GM18858 (cell line): ENCODE results near the gene IKBKG.
"Not testable (repeated sequence)": the region's sequence is repeated elsewhere in the genome, so short reads cannot be mapped to it uniquely, and the experiment has no call there.

Experiments used
- ATAC-seq: cut with Tn5 transposase; IDR thresholded peaks from one replicate; pipeline ENCODE4 v1.9.1; 2021; ENCODE audit not compliant: unreplicated experiment

The IKBKG gene

DNA sequence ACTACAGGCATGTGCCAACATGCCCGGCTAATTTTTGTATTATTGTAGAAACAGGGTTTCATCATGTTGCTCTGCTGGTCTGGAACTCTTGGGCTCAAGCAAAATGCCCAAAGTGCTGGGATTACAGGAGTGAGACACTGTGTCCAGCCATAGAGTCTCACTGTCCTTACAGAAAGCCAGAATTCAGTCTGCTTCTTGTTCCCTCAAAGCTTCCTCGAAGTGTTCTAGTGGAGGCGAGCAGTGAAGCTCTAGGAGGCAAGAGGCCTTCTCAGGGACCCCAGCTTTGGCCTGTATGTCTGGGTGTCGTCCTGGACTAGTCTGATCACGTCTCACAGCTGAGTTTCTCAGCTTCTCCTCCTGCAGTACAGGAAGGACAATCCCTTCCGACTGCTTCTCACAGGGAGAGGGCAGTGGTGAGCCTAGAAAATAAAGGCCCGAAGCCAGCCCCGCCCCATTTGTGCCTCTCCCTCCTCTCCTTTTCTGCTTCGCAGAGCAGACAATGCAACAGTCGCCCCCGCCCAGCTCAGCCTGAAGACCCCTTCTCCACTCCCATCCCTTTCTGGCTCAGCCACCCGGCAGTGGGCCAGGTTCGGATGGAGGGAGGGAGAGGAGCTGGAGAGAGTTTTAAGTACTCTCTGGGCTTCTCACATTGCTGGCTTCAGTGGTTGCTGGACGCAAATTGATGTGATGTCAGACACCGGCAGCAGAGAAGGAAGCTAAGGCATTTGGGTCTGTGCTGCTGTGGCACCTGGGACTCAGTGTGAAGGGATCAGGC lies 20.3 kb upstream of the IKBKG start:
- ATAC-seq, result no peak

DNA sequence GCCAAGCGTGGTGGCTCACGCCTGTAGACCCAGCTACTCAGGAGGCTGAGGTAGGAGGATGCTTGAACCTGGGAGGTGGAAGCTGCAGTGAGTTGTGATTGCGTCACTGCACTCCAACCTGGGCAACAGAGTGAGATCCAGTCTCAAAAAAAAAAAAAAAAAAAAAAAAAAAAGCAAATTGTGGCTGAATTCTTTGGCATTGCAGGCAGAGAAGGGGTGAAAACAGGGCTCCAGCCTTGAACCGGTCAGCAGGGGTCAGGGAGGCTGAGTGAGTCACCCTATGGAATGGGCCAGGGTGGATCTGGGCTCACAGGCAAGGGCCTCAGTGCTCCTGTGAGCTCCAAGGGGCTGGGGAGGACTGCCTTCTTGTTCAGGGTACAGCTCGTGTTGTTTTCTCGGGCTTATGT lies 18.2 kb upstream of the IKBKG start:
- no peak for ATAC-seq

- ATAC-seq, result no peak
Measured at GRCh38 chrX:154530286-154530685, 17.1 kb upstream of the IKBKG start.

DNA sequence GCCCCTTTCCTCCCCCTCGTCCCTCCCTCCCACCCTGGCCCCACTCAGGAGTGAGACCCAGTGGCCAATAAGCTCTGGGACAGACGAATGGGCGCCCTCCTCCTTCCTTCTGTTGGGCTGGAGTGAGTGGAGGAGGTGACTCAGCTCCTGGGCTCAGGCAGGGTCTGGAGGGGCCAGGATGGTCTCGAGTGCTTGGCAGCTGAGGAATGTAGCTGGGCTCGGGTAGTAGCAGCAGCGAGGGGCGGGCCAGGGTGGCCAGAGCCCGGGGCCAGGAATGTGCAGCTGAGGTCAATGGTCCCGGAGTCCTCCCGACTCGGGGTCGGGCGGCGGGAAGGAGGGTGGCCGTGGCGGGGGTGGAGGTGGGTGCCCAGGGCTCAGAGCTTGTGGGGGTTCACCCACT lies 15.8 kb upstream of the IKBKG start:
- no peak for ATAC-seq

DNA sequence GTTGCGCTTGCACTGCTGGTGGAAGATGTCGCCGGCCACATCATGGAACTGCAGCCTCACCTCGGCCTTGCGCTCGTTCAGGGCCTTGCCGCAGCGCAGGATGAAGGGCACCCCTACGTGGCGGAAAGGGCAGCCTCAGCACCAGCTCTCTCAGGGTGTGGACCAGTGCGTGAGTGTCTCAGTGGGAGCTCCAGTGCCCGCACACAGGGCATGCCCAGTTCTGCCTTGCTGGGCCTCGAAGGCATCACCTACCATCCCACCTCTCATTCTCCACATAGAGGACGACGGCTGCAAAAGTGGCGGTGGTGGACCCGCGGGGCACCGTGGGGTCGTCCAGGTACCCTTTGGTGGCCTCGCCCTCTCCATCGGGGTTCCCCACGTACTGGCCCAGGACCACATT lies 14.7 kb upstream of the IKBKG start:
- ATAC-seq, result no peak

DNA sequence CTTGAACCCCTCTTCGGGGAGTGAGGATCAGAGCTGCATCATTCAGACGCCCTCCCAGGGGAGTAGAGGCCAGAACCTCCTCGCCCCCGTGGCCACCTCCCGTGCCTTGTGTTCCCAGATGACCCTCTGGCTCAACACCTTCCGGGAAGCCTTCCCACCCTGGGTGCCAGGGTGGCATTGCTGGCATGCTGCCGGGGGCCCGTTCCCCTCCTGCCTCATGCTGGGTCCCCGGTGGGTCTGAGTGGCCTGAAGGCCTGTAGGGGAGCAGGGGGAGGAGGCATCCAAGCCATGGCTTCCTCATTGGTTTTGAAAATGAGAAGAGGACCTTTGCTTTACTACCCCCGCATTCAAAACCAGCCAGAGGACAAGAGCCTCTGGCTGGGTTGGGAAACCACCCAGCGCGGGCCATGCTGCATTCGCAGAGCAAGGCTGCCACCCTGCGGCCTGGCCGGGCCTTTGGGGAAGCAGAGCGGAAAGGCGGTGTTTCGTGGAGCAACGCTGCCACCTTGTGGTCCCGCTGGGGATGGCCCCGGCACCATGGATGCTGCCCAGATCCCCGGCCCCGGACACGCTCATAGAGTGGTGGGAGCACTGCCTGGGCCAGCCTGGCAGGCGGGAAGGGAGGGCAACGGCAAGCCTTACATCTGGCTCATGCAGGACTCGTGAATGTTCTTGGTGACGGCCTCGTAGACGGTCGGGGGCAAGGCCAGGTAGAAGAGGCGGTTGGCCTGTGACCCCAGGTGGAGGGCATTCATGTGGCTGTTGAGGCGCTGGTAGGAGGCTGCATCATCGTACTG lies 12.7 kb upstream of the IKBKG start:
- peak; percentile 93 for ATAC-seq

DNA sequence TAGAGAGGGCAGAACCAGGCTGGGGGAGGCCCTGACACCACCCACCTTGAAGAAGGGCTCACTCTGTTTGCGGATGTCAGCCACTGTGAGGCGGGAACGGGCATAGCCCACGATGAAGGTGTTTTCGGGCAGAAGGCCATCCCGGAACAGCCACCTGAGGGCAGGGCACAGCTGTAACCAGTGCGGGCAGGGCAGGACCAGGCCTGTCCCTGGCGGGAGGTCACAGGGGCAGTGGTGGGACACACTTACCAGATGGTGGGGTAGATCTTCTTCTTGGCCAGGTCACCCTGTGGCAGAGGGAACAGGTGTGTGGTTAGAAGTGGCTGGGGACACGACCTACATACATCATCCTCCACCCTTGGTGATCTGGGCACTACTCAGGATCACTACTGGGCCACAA lies 11.5 kb upstream of the IKBKG start:
- ATAC-seq, result no peak

GRCh38 chrX:154539077-154539476 lies 8.3 kb upstream of the IKBKG start:
- no peak for ATAC-seq

DNA sequence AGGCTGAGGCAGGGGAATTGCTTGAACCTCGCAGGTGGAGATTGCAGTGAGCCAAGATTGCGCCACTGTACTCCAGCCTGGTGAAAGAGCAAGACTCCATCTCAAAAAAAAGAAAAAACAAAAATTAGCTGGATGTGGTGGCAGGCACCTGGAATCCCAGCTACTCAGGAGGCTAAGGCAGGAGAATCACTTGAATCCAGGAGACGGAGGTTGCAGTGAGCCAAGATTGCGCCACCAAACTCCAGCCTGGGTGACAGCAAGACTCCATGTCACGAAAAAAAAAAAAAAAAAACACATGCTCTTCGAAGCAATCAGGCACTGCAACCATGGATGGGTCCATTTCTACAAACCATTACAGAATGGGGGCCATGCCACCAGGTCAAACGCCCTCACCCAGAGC lies 7.1 kb upstream of the IKBKG start:
- not testable (repeated sequence) for ATAC-seq

DNA sequence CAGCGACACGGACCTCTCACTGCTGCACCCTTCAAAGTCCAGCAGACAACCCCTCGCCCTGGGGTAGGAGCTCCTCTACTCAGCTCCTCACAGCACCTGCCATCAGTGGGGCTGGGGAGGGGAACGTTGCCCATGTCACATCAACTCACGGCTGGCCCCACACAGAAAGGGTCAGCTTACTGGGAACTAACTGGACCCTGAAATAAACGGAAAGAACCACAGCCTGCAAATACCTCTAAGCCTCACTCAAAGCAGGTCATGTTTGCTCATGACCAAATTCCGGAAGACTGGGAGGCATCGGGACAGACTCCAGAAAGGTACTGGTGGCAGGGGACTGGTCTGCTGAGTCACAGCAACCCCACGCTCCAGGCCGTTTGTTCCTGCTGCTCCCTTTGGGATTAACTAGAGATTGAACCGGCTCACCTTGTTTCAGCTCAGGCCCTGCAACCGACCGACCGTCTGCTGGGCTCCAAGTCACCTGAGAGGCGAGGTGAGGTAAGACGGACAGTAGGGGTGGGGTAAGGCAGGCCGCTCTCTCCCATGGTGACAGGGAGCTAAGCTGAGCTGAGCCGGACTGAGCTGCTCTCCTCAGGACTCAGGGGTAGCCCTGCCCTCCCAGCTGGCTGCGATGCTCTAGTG lies 6.4 kb upstream of the IKBKG start:
- no peak for ATAC-seq

DNA sequence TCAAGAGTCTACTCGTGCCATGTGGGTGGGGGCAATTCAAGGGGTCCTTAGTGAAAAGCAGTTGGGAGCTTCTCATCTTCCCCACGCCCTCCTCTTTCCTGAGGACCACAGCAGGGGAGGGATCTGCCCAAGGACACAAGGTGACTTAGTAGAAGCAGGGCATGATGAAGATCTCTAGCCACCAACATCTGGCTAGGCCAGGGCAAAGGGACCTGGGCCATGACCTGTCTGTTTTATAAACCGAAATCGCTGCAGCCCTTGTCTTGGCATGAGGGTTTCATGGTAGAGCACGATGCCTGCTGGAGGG lies 5.9 kb upstream of the IKBKG start:
- ATAC-seq, result no peak

DNA sequence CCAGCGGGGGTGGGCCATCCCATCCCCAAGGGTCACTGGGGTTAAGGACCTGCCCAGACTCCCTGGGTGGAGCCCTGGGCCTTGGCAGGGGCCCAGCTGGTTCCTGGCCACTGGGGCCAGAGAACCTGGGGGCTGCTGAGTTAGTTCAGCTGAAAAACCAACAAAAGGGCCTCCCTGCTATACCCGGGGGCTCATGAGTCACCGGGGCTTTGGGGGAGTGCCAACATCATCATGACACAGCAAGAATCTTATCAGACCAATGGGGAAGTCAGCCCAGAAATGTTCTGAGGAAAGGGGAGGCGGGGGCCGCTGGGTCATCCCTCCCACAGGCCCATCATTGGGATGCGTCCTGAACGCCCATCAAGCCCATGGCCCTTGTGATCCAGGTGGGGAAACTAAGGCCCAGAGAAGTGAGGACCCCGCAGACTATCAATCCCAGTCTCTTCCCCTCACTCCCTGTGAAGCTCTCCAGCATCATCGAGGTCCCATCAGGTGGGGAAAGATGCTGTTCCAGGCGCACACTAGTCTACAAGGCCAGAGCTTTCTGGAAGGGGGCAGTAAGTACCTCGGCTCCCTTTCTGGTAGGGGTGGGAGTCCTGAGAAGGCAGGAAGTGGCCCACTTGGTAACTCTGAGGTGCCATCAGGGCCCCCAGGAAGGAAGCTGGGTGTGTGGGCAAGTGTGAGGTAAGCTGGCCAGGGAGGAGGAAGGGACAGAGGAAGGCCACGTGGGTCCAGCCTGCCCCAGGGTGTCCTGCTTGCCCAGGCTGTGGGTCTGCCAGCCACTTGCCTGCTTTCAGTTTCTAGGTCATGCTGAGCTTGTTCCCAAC lies 5.3 kb upstream of the IKBKG start:
- no peak for ATAC-seq

DNA sequence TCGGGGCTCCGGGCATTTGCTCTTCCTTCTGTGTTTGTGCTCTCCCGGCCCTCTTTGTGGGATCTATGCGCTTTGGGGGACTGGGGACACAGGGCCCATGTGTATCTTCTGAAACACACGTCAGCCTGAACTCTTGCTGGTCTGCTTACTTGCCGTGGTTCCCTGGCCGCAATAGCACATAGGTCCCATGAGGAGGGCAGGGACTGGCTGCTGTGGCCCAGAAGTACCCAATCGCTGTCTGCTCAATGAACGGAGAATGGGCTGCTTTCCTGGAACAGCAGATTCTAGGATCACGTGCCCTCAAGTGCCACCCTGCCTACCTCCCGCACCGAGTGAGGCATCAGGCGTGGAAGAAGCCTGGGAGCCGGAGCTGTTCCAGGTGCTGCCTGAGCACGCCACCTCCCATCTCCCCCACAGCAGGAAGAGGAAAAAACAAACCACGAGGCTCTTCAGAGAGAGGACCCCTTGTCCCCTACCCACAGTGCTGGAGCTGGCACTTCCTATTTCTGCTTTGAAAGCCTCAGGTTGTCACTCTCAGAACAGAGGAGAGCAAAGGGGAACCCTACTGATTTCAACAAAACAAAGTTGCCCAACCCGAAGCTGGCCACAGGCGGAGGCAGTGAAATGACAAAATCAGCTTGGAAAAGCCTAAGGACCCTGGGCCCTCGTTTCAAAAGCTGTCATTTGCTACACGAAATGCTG lies 4.5 kb upstream of the IKBKG start:
- ATAC-seq, result no peak

- ATAC-seq, result no peak
Measured at GRCh38 chrX:154545673-154546274, 1.6 kb upstream of the IKBKG start.

- peak; percentile 32 for ATAC-seq
Measured at GRCh38 chrX:154546354-154547244, 821 bp upstream of the IKBKG start, which contains the start of gene G6PD. TSS of gene G6PD (minus strand) at chrX:154546846. CDS start at chrX:154546155, 691 bp downstream.

- ATAC-seq, result no peak
Measured at GRCh38 chrX:154548028-154548316, 552 bp downstream of the IKBKG start.

DNA sequence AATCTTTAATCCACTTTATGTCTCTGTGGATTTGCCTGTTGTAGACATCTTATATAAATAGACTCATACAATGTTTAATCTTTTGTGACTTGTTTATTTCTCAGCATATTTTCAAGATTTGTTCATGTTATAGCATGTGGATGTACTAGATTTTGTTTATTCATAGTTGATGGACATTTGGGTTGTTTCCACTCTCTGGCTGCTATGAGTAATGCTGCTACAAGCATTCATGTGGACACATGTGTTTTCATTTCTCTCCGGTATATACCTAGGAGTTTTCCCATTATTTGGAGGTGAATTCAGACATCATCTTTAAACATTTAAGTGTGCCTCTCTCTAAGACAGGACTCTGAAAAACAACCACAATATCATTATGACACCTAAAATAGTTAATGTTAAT lies 2.3 kb downstream of the IKBKG start:
- ATAC-seq, result no peak

- not testable (repeated sequence) for ATAC-seq
Measured at GRCh38 chrX:154552112-154552806, 4.8 kb downstream of the IKBKG start.
